HCT116 (cell line): ENCODE measurements around the gene MPV17L. TPM values are rescaled to one million over a fixed set of nuclear protein-coding genes. Genes with fewer than 3 reads are reported as not detected.
"Not testable (repeated sequence)": the region's sequence is repeated elsewhere in the genome, so short reads cannot be mapped to it uniquely, and the experiment has no call there.

ENCODE experiments used
- ATAC-seq: fragments of 200-7000 bp; cut with Tn5 transposase; 2 replicates; pipeline ENCODE4 v1.9.1; 2020; ENCODE audit warnings: mild to moderate bottlenecking, moderate library complexity
- BruUV-seq: library from RNA; stranded (reverse); fragments of 400-500 nt; replicated peaks from 2 replicates; lab custom pipeline; 2021; lab: Mats Ljungman, UMichigan
- CTCF ChIA-PET: fragments of 300-600 bp; sonication (Branson Sonifier 250); formaldehyde crosslinking; loops from one replicate; lab custom pipeline; 2021; ENCODE audit warnings: antibody characterized with exemption; lab: Charles Lee
- POLR2A ChIA-PET: fragments of 300-600, 350-600 bp; sonication (Branson Sonifier 250); formaldehyde crosslinking; loops from one replicate; lab custom pipeline; 2021; ENCODE audit warnings: antibody characterized with exemption; lab: Charles Lee
- RAD21 ChIA-PET, 2 experiments: fragments of 300-600 bp; sonication (Branson Sonifier 250); formaldehyde crosslinking; loops; one replicate each; lab custom pipeline; 2023; ENCODE audit warnings: low total read pairs in 2 of 2; ENCODE audit not compliant: uncharacterized antibody in 2 of 2, unreplicated experiment in 2 of 2, low non-redundant PET in 1 of 2; lab: Charles Lee
- DNase-seq: peaks from one replicate; pipeline ENCODE4 v3.0.0-alpha.2; 2010; ENCODE audit warnings: low read depth, low spot score
- H2AFZ ChIP-seq: fragments of 200-600 bp; shearing (Covaris generic), sonication (generic); 2 replicates; pipeline ENCODE4 v1.6.1; 2017; ENCODE audit warnings: low read depth, mixed run types, mixed read lengths, antibody characterized with exemption, low read length; ENCODE audit not compliant: poor library complexity, severe bottlenecking
- H3K27ac ChIP-seq: 2 replicates; pipeline ENCODE4 v1.5.1; 2012; ENCODE audit warnings: low read depth, low read length
- H3K27me3 ChIP-seq: fragments of 200-600 bp; sonication (generic); 2 replicates; pipeline ENCODE4 v1.6.1; 2016; ENCODE audit warnings: mixed run types, low read length, mixed read lengths; ENCODE audit not compliant: insufficient read depth
- H3K36me3 ChIP-seq, 2 experiments: fragments of 200-500 bp in 1 of 2; fragments of 200-600 bp in 1 of 2; sonication (Bioruptor generic) in 1 of 2; sonication (generic) in 1 of 2; 2 replicates each; pipeline versions ENCODE4 v1.5.1 to v1.6.1; 2014 to 2016; ENCODE audit warnings: low read length in 2 of 2, inconsistent platforms in 1 of 2, mixed read lengths in 1 of 2, mixed run types in 1 of 2; ENCODE audit not compliant: insufficient read depth in 2 of 2, control insufficient read depth in 1 of 2
- H3K4me1 ChIP-seq, 2 experiments: fragments of 200-600 bp in 1 of 2; sonication (generic) in 1 of 2; 2 replicates each; pipeline versions ENCODE4 v1.5.1 to v1.6.1; 2012 to 2017; ENCODE audit warnings: low read length in 2 of 2, inconsistent platforms in 1 of 2, mild to moderate bottlenecking in 1 of 2, mixed read lengths in 1 of 2, mixed run types in 1 of 2, moderate library complexity in 1 of 2; ENCODE audit not compliant: insufficient read depth in 2 of 2, control insufficient read depth in 1 of 2
- H3K4me2 ChIP-seq: fragments of 200-600 bp; sonication (generic); 2 replicates; pipeline ENCODE4 v1.6.1; 2017; ENCODE audit warnings: mixed run types, low read length, mixed read lengths
- H3K4me3 ChIP-seq, 2 experiments: fragments of 200-600 bp in 1 of 2; sonication (generic) in 1 of 2; replicated peaks in 1 of 2; 2 replicates each; pipeline ENCODE4 v1.5.1; 2011 to 2016; ENCODE audit warnings: low read length in 2 of 2, control low read depth in 1 of 2, low read depth in 1 of 2, mild to moderate bottlenecking in 1 of 2, mixed read lengths in 1 of 2, mixed run types in 1 of 2
- H3K79me2 ChIP-seq: fragments of 200-600 bp; sonication (generic); 2 replicates; pipeline ENCODE4 v1.6.1; 2017; ENCODE audit warnings: mild to moderate bottlenecking, mixed run types, low read length, moderate library complexity, mixed read lengths; ENCODE audit not compliant: insufficient read depth
- H3K9ac ChIP-seq: fragments of 200-600 bp; sonication (generic); 2 replicates; pipeline ENCODE4 v1.6.1; 2016; ENCODE audit warnings: low read length, mixed read lengths
- H3K9me2 ChIP-seq: fragments of 200-600 bp; sonication (generic), shearing (Covaris generic); 2 replicates; pipeline ENCODE4 v1.6.1; 2017; ENCODE audit warnings: mixed run types, mild to moderate bottlenecking, moderate library complexity; ENCODE audit not compliant: insufficient read depth
- H3K9me3 ChIP-seq, 2 experiments: fragments of 200-500 bp in 1 of 2; fragments of 200-600 bp in 1 of 2; sonication (Bioruptor generic) in 1 of 2; sonication (generic) in 1 of 2; 2 replicates each; pipeline ENCODE4 v1.6.1; 2014 to 2017; ENCODE audit warnings: low read length in 2 of 2, mixed read lengths in 2 of 2, inconsistent platforms in 1 of 2, low read depth in 1 of 2, mild to moderate bottlenecking in 1 of 2, mixed run types in 1 of 2, moderate library complexity in 1 of 2; ENCODE audit not compliant: control insufficient read depth in 1 of 2, insufficient read depth in 1 of 2
- H4K20me1 ChIP-seq: fragments of 200-600 bp; sonication (generic), shearing (Covaris generic); 2 replicates; pipeline ENCODE4 v1.6.1; 2017; ENCODE audit warnings: mixed run types, mild to moderate bottlenecking, moderate library complexity; ENCODE audit not compliant: insufficient read depth
- CBX3 ChIP-seq: IDR thresholded peaks from 2 replicates; pipeline ENCODE4 v1.6.1; 2012; ENCODE audit warnings: low read depth
- ELF1 ChIP-seq: IDR thresholded peaks from 2 replicates; pipeline ENCODE4 v1.6.1; 2012; ENCODE audit warnings: low read depth, borderline replicate concordance
- JUND ChIP-seq: IDR thresholded peaks from 2 replicates; pipeline ENCODE4 v1.6.1; 2012
- POLR2A ChIP-seq: IDR thresholded peaks from 2 replicates; pipeline ENCODE4 v1.7.0; 2011; ENCODE audit warnings: borderline replicate concordance; ENCODE audit not compliant: insufficient read depth, insufficient read length; ENCODE audit errors: extremely low read depth
- POLR2AphosphoS5 ChIP-seq: IDR thresholded peaks from 2 replicates; pipeline ENCODE4 v1.6.1; 2011; ENCODE audit warnings: mild to moderate bottlenecking, low read depth, low read length, moderate library complexity
- RAD21 ChIP-seq: IDR thresholded peaks from 2 replicates; pipeline ENCODE4 v1.6.1; 2012; ENCODE audit warnings: low read depth, mild to moderate bottlenecking
- SIN3A ChIP-seq: IDR thresholded peaks from 2 replicates; pipeline ENCODE4 v1.6.1; 2012; ENCODE audit warnings: low read depth
- SP1 ChIP-seq: IDR thresholded peaks from 2 replicates; pipeline ENCODE4 v1.6.1; 2012; ENCODE audit warnings: low read depth
- SRF ChIP-seq: IDR thresholded peaks from 2 replicates; pipeline ENCODE4 v1.6.1; 2012; ENCODE audit warnings: low read depth
- TCF7L2 ChIP-seq: IDR thresholded peaks from 2 replicates; pipeline ENCODE4 v1.7.0; 2011; ENCODE audit warnings: borderline replicate concordance, inconsistent platforms; ENCODE audit not compliant: insufficient read depth, insufficient read length; ENCODE audit errors: extremely low read depth
- ZNF274 ChIP-seq: fragments of 200-500 bp; sonication (Bioruptor generic); IDR thresholded peaks from 2 replicates; pipeline ENCODE4 v1.6.1; 2014; ENCODE audit warnings: mild to moderate bottlenecking, low read depth, low read length, inconsistent platforms
- intact Hi-C: fragments of 100-400 bp; cut with micrococcal nuclease; formaldehyde crosslinking; loops from 2 replicates; pipeline ENCODE4 v1.10.0; 2022
- total RNA-seq: library from RNA; stranded (reverse); gene quantifications from one replicate; pipeline ENCODE4 v1.2.1, GENCODE V29; 2021; ENCODE audit not compliant: unreplicated experiment
- TF ChIP-seq, protein P1 (sequence below): IDR thresholded peaks from 2 replicates; pipeline ENCODE4 v1.6.1; 2012
- TF ChIP-seq, protein P2 (sequence below), 3 experiments: fragments of 200-600 bp in 1 of 3; sonication (generic) in 1 of 3; IDR thresholded peaks in 2 of 3; conservative IDR thresholded peaks in 1 of 3; 2 replicates each; pipeline ENCODE4 v1.5.1; 2012 to 2017; ENCODE audit warnings: low read depth in 2 of 3, low read length in 2 of 3, antibody characterized with exemption in 1 of 3, borderline replicate concordance in 1 of 3, control low read depth in 1 of 3, mild to moderate bottlenecking in 1 of 3, mixed read lengths in 1 of 3, mixed run types in 1 of 3, moderate library complexity in 1 of 3; ENCODE audit not compliant: insufficient read depth in 1 of 3
- TF ChIP-seq, protein P3 (sequence below): IDR thresholded peaks from 2 replicates; pipeline ENCODE4 v1.6.1; 2012

MPV17L gene
- total RNA-seq, 1 experiment from 2014 or later, result not detected

DNA sequence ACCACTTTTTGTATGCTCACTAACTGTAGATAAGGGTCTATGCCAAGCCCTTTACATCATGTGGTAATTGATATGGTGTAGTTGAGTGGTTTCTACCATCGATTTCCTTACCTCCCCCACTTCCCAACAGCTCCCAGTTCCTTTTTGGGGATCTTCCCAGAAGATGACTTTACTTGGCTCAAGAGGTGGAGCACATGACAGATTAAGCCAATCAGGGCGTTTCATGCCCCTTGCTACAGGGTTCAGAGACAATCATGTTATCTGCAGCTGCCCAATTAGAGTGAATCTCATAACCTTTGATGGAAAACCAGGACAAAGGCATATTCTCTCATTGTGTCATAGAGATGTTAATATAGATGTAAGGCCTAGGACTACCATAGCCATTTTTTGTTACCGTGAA lies 22.7 kb downstream of the MPV17L start:
- no TSS peak for BruUV-seq
- ATAC-seq (no peak), DNase-seq (no peak)
- no peaks in the 10 kb centered on the region for H3K36me3 ChIP-seq
- no peak overlapping the region for H3K9ac ChIP-seq
- no peaks in the 10 kb centered on the region for H4K20me1 ChIP-seq
- no peak overlapping the region for H3K4me3 ChIP-seq
- H3K4me2 ChIP-seq, result no peak overlapping the region
- H3K4me1 ChIP-seq, result peaks cover 0 to 17% of the 10 kb centered on the region in 2 experiments; a peak in 2 of 4 replicates
- H3K27ac ChIP-seq, result no peak overlapping the region
- CTCF ChIA-PET, result interaction anchor here (1.0 kb wide), 1 partner anchor 9 kb away, joined by 6 read pairs; no protein-coding TSS in a partner anchor
- no peaks in the 10 kb centered on the region for H3K79me2 ChIP-seq
- H3K9me3 ChIP-seq, result no peaks in the 10 kb centered on the region
- intact Hi-C loops, result no loop called here
- TF ChIP-seq SIN3A, result no peak
- no peak for TF ChIP-seq SRF
- no peak for TF ChIP-seq JUND
- TF ChIP-seq ZNF274, result no peak
- TF ChIP-seq, protein P1, sequence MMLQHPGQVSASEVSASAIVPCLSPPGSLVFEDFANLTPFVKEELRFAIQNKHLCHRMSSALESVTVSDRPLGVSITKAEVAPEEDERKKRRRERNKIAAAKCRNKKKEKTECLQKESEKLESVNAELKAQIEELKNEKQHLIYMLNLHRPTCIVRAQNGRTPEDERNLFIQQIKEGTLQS, result no peak
- TF ChIP-seq, protein P2, sequence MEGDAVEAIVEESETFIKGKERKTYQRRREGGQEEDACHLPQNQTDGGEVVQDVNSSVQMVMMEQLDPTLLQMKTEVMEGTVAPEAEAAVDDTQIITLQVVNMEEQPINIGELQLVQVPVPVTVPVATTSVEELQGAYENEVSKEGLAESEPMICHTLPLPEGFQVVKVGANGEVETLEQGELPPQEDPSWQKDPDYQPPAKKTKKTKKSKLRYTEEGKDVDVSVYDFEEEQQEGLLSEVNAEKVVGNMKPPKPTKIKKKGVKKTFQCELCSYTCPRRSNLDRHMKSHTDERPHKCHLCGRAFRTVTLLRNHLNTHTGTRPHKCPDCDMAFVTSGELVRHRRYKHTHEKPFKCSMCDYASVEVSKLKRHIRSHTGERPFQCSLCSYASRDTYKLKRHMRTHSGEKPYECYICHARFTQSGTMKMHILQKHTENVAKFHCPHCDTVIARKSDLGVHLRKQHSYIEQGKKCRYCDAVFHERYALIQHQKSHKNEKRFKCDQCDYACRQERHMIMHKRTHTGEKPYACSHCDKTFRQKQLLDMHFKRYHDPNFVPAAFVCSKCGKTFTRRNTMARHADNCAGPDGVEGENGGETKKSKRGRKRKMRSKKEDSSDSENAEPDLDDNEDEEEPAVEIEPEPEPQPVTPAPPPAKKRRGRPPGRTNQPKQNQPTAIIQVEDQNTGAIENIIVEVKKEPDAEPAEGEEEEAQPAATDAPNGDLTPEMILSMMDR (IDR thresholded peaks at IDR 0.05 in 2 of 3, conservative IDR thresholded peaks at IDR 0.05 in 1 of 3; ENCODE audit: borderline replicate concordance in 1 of 3, insufficient read depth in 1 of 3, low read depth in 2 of 3, low read length in 2 of 3), result no peak
- no peak for TF ChIP-seq RAD21
- TF ChIP-seq CBX3, result no peak
- TF ChIP-seq TCF7L2, result no peak
- no peak for TF ChIP-seq SP1
- TF ChIP-seq POLR2A, result no peak
- TF ChIP-seq ELF1, result no peak
- TF ChIP-seq, protein P3, sequence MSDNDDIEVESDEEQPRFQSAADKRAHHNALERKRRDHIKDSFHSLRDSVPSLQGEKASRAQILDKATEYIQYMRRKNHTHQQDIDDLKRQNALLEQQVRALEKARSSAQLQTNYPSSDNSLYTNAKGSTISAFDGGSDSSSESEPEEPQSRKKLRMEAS, result no peak
- TF ChIP-seq POLR2AphosphoS5, result no peak
- TF ChIP-seq, all 23 proteins: peak for 0
- no peaks in the 10 kb centered on the region for H3K27me3 ChIP-seq
- POLR2A ChIA-PET, result no interaction called here
- H3K9me2 ChIP-seq, result no peaks in the 10 kb centered on the region
- RAD21 ChIA-PET, result no interaction called here
- no peak overlapping the region for H2AFZ ChIP-seq

DNA sequence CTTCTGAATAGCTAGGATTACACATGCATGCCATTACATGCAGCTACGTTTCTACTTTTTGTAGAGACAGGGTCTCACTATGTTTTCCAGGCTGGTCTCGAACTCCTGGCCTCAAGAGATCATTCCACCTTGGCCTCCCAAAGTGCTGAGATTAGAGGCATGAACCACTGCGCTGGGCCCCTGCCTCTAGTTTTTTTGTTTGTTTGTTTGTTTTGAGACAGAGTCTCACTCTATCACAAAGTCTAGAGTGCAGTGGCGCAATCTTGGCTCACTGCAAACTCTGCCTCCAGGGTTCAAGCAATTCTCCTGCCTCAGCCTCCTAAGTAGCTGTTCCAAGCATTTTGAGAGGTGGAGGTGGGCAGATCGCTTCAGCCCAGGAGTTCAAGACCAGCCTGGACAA lies 26.1 kb downstream of the MPV17L start:
- intact Hi-C loops, H3K27me3 ChIP-seq, RAD21 ChIA-PET, H3K9ac ChIP-seq, H4K20me1 ChIP-seq, DNase-seq, H3K9me3 ChIP-seq, H3K36me3 ChIP-seq, POLR2A ChIA-PET, H3K27ac ChIP-seq, CTCF ChIA-PET, H2AFZ ChIP-seq, H3K4me3 ChIP-seq, H3K9me2 ChIP-seq, H3K79me2 ChIP-seq, H3K4me1 ChIP-seq, BruUV-seq, H3K4me2 ChIP-seq, ATAC-seq: not testable (repeated sequence)
